Adrenal gland (tissue), 12 donors: ENCODE data around the gene ATP13A4. TPM values are rescaled to one million over a fixed set of nuclear protein-coding genes. Genes with fewer than 3 reads are reported as not detected.
A peak's percentile ranks its signal among the peaks of the same experiment; 100 is the strongest.

ENCODE experiments used
- DNase-seq, 7 donors: peaks; one replicate each; pipeline ENCODE4 v3.0.0-alpha.2; 2019 to 2020
- H3K27ac ChIP-seq, 5 donors: fragments of 200-600 bp; sonication (generic) in 4 of 5; 1 replicate in 3 of 5; 2 replicates in 2 of 5; pipeline versions ENCODE4 v1.5.1 to v1.8.0; 2016 to 2020; ENCODE audit warnings: mild to moderate bottlenecking in 1 of 5
- H3K27me3 ChIP-seq: fragments of 200-600 bp; 2 replicates; pipeline ENCODE4 v1.8.0; 2021
- H3K36me3 ChIP-seq, 2 donors: fragments of 200-600 bp; replicated peaks in 1 of 2; 1 replicate in 1 of 2; 2 replicates in 1 of 2; pipeline versions ENCODE4 v1.5.1 to v1.8.0; 2018 to 2022
- H3K4me1 ChIP-seq, 2 donors: fragments of 200-600 bp; replicated peaks in 1 of 2; 1 replicate in 1 of 2; 2 replicates in 1 of 2; pipeline versions ENCODE4 v1.5.1 to v1.8.0; 2018 to 2021
- H3K4me3 ChIP-seq, 4 donors: fragments of 200-600 bp; sonication (generic) in 3 of 4; one replicate each; pipeline ENCODE4 v1.5.1; 2016 to 2018
- H3K9me3 ChIP-seq, 3 donors: fragments of 200-600 bp; sonication (generic) in 1 of 3; replicated peaks in 1 of 3; 1 replicate in 2 of 3; 2 replicates in 1 of 3; pipeline versions ENCODE4 v1.5.1 to v1.8.0; 2016 to 2021
- POLR2A ChIP-seq, 2 donors: fragments of 450-650 bp; IDR thresholded peaks; one replicate each; pipeline ENCODE4 v1.6.1; 2017; ENCODE audit warnings: antibody characterized with exemption in 2 of 2, mild to moderate bottlenecking in 2 of 2, moderate library complexity in 1 of 2
- WGBS, 4 donors: extraction: QIAGEN DNeasy Blood & Tissue Kit in 2 of 4; methylation state at CpG; one replicate each; pipeline versions ENCODE4 v1.1.5 to v1.1.7; 2013 to 2017; 5-methylcytosine and 5-hydroxymethylcytosine counted together
- intact Hi-C, 2 donors: fragments of 100-400 bp; cut with DNase I; formaldehyde crosslinking; loops; one replicate each; pipeline versions ENCODE4 v1.14.1 to v1.15.0; 2022 to 2023
- polyA plus RNA-seq, 3 donors: library from polyadenylated mRNA; stranded (reverse); fragments of 200-250 nt in 2 of 3; fragments of 350-450 nt in 1 of 3; fragmentation: Illumina TruSeq in 1 of 3; extraction: RNeasy Lipid Tissue Mini Kit (QIAGEN cat#74804) in 1 of 3; gene quantifications; one replicate each; pipeline ENCODE4 v1.2.3, GENCODE V29; 2013 to 2014
- total RNA-seq, 9 donors: library from RNA; depleted of rRNA in 4 of 9; stranded (reverse); fragments of >200 nt in 4 of 9; fragments of 120-200 nt in 1 of 9; fragmentation: NEBNext Ultra II Directional in 1 of 9; extraction: Animal tissue kit (Norgen Biotek cat#: 25700) in 1 of 9; gene quantifications; one replicate each; pipeline versions ENCODE4 v1.1.0 to v1.2.4, GENCODE V29; 2013 to 2023
- TF ChIP-seq, protein P1 (sequence below), 6 experiments: fragments of 450-650 bp in 4 of 6; fragments of 200-600 bp in 2 of 6; sonication (generic) in 1 of 6; IDR thresholded peaks; 1 replicate in 5 of 6; 2 replicates in 1 of 6; pipeline versions ENCODE4 v1.5.1 to v1.8.0; 2016 to 2021; ENCODE audit warnings: antibody characterized with exemption in 6 of 6, mild to moderate bottlenecking in 2 of 6, moderate library complexity in 1 of 6
- donor health status: healthy with polysubstance abuse.
- donor health status: Bipolar disorder and iron deficiency.
- donor health status: DM: yes; HTN: yes; CAD: no.
- donor health status: DM: no; HTN: no; CAD: no.
- donor health status: DM: no; HTN: no; CAD: no.
- donor health status: DM: yes; HTN: yes; CAD: no.

ATP13A4 gene
- total and polyA plus RNA-seq, 12 donors, result 0.14 to 2.9 (median 0.57) TPM; not detected in 1

DNA sequence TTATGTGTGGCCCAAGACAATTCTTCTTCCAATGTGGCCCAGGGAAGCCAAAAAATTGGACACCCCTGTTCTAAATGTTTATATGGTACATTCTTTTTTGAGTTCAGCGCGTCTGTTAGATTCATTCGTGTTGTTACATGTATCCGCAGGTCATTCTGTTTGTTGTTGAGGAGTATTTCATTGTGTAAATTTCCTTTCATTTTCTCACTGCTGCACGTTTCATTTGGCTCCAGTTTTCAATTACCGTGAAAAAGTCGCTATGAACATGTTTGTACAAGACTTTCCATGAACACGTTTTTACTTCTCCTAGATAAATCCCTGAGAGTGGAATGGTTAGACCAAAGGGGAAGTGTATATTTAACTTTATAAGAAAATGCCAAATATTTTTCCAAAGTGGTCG, 30.8 kb upstream of the ATP13A4 start:
- H3K36me3 ChIP-seq, result no peaks in the 10 kb centered on the region
- WGBS, 4 donors, result 81 to 89% (median 88%) methylated on average over 9 of the region's 9 CpGs
- H3K4me1 ChIP-seq, result no peaks in the 10 kb centered on the region
- H3K4me3 ChIP-seq, result no peak overlapping the region
- DNase-seq, result no peak
- TF ChIP-seq POLR2A (IDR thresholded peaks at IDR 0.05), result no peak
- H3K9me3 ChIP-seq, result no peaks in the 10 kb centered on the region
- H3K27me3 ChIP-seq, result no peaks in the 10 kb centered on the region
- H3K27ac ChIP-seq, result no peak overlapping the region
- intact Hi-C loops, result no loop called here

DNA sequence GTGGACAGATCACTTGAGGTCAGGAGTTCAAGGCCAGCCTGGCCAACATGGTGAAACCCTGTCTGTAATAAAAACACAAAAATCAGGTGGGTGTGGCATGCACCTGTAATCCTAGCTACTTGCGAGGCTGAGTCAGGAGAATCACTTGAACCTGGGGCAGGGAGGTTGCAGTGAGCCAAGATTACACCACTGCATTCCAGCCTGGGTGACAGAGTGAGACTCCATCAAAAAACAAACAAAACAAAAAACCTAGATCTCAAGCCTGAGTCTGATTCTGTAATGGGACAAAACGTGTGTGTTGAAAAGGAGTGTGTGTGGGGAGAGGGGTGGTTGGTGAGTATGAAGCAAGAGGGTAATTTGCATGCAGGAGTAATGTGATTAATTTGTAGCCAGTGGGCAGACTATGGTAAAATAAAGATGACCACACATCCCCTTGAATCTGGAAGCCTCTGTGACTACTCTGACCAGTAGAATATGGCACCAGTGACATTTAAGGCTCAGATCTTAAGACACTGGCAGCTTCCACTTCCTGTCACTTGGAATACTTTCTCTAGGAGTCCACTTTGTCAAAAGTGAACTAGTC, 19.9 kb upstream of the ATP13A4 start:
- no peak for TF ChIP-seq POLR2A (IDR thresholded peaks at IDR 0.05)
- TF ChIP-seq, protein P1, sequence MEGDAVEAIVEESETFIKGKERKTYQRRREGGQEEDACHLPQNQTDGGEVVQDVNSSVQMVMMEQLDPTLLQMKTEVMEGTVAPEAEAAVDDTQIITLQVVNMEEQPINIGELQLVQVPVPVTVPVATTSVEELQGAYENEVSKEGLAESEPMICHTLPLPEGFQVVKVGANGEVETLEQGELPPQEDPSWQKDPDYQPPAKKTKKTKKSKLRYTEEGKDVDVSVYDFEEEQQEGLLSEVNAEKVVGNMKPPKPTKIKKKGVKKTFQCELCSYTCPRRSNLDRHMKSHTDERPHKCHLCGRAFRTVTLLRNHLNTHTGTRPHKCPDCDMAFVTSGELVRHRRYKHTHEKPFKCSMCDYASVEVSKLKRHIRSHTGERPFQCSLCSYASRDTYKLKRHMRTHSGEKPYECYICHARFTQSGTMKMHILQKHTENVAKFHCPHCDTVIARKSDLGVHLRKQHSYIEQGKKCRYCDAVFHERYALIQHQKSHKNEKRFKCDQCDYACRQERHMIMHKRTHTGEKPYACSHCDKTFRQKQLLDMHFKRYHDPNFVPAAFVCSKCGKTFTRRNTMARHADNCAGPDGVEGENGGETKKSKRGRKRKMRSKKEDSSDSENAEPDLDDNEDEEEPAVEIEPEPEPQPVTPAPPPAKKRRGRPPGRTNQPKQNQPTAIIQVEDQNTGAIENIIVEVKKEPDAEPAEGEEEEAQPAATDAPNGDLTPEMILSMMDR (IDR thresholded peaks at IDR 0.05), result no peak
- H3K36me3 ChIP-seq, result no peaks in the 10 kb centered on the region
- H3K4me3 ChIP-seq, result no peak overlapping the region
- WGBS, 4 donors, result 57 to 64% (median 61%) methylated on average over 2 of the region's 2 CpGs
- H3K9me3 ChIP-seq, result no peaks in the 10 kb centered on the region
- intact Hi-C loops, result loop anchor here (5.0 to 10.0 kb wide), 6 partner anchors 112 to 1007 kb away; no protein-coding TSS in a partner anchor
- DNase-seq, result no peak
- H3K27ac ChIP-seq, result no peak overlapping the region
- H3K27me3 ChIP-seq, result no peaks in the 10 kb centered on the region
- H3K4me1 ChIP-seq, result no peaks in the 10 kb centered on the region

DNA sequence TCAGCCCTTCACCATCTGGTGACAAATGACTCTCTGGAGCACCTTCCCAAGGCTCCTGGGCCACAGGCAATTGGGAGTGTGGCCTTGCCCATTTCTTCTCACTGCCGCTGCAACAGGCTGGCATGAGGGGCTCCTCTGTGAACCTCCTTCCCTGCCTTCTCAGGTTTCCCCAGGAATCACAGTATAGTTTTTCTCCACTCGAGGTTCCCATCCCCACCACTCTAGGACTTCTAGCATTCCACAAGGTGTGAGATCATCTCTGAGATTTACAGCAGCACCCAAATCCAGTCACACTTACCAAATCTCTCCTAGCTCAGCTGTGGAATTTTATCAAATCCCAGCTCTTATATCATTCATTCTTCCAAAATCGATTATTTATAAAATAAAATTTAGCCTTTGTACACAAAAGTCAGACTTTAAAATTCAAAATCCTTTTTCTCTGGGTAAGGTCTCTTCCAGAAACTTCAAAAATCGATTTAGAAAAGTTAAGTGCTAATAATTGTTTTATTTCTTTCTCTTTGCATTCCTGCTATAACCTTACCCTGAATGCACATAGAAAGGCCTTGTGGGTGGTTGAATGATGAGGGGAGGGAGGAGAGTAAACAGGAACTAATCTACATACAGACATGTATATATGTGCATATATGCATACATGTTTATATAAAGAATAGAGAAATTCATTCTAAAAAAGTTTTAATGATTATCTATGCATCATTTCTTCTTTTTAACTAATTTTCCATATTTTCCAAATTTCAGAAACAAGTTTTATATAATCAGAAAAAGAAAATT, 18.9 kb upstream of the ATP13A4 start:
- Histone ChIP-seq H3K4me3 (no peak overlapping the region), H3K27me3 (no peaks in the 10 kb centered on the region), H3K4me1 (no peaks in the 10 kb centered on the region), H3K36me3 (no peaks in the 10 kb centered on the region), H3K9me3 (no peaks in the 10 kb centered on the region), H3K27ac (no peak overlapping the region)
- no peak for DNase-seq
- TF ChIP-seq, protein P1 (IDR thresholded peaks at IDR 0.05), result no peak
- no peak for TF ChIP-seq POLR2A (IDR thresholded peaks at IDR 0.05)
- WGBS, 4 donors, result 48 to 72% (median 59%) methylated on average over 4 of the region's 4 CpGs
- intact Hi-C loops, result loop anchor here (5.0 to 10.0 kb wide), 6 partner anchors 111 to 1006 kb away; no protein-coding TSS in a partner anchor

DNA sequence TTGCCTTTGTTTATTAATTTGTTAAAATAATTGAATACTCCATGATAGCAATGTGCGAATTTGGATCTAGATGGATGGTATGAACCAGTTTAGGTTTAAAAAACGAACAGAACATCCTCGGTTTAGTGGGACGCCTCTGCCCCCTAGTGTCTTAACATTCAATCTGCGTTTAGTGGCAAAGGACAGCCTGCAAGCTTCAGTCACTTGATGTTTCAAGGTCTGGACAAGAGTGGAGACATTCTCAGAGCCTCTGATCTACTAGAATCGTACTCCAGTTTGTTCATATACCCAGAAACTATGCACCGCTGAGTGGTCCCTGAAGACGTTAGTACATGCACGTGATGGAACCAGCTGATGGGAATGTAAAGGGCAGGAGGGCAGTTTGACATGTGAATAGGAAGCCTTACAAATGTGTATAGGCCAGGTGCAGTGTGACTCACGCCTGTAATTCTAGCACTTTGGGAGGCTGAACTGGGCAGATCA, 17.8 kb upstream of the ATP13A4 start:
- peak in 1 of 2 donors; percentile 11 for TF ChIP-seq POLR2A (IDR thresholded peaks at IDR 0.05)
- TF ChIP-seq, protein P1 (IDR thresholded peaks at IDR 0.05), result peak; percentile 63 to 82 (median 78)
- intact Hi-C loops, result loop anchor here (5.0 to 10.0 kb wide), 6 partner anchors 110 to 1005 kb away; no protein-coding TSS in a partner anchor
- 4 to 7% (median 6%) methylated on average over 10 of the region's 10 CpGs for WGBS, 4 donors
- H3K36me3 ChIP-seq, result no peaks in the 10 kb centered on the region
- H3K4me1 ChIP-seq, result no peaks in the 10 kb centered on the region
- no peaks in the 10 kb centered on the region for H3K9me3 ChIP-seq
- DNase-seq, result peak; percentile 71 to 87 (median 75)
- H3K27me3 ChIP-seq, result no peaks in the 10 kb centered on the region
- no peak overlapping the region for H3K27ac ChIP-seq
- H3K4me3 ChIP-seq, result no peak overlapping the region
